Measurements from ENCODE around the gene PURB.
A peak's percentile ranks its signal among the peaks of the same experiment; 100 is the strongest.

Gene PURB

GRCh38 chr7:44880317-44881018 is 4.9 kb downstream of the PURB start:
- DNase-seq (ENCODE audit: low read depth in 1 of 2, low spot score in 1 of 2): no peak
- Histone ChIP-seq H3K27me3 (ENCODE audit: insufficient read depth, poor library complexity, severe bottlenecking) (no peaks in the 10 kb centered on the region), H3K27ac (replicated peaks) (no peak overlapping the region), H3K4me3 (replicated peaks; ENCODE audit: insufficient read depth, low read length) (peak overlapping the region; percentile 77)
- TF ChIP-seq SPI1 (IDR thresholded peaks at IDR 0.05; ENCODE audit: borderline replicate concordance, low read depth) (no peak), CTCF (IDR thresholded peaks at IDR 0.05; ENCODE audit: insufficient read depth, low read length) (no peak), GABPA (IDR thresholded peaks at IDR 0.05; ENCODE audit: low read depth) (no peak), REST (IDR thresholded peaks at IDR 0.05; ENCODE audit: insufficient replicate concordance, low read depth) (no peak), POLR2AphosphoS5 (IDR thresholded peaks at IDR 0.05; ENCODE audit: low read depth) (no peak)

- H3K27me3 ChIP-seq (ENCODE audit: insufficient read depth, poor library complexity, severe bottlenecking): no peaks in the 10 kb centered on the region
- no peak for DNase-seq (ENCODE audit: low read depth in 1 of 2, low spot score in 1 of 2)
- peak; percentile 20; the same call in 1 of the 2 replicates for TF ChIP-seq SPI1 (IDR thresholded peaks at IDR 0.05; ENCODE audit: borderline replicate concordance, low read depth)
- no peak for TF ChIP-seq REST (IDR thresholded peaks at IDR 0.05; ENCODE audit: insufficient replicate concordance, low read depth)
- TF ChIP-seq GABPA (IDR thresholded peaks at IDR 0.05; ENCODE audit: low read depth): no peak
- no peak for TF ChIP-seq CTCF (IDR thresholded peaks at IDR 0.05; ENCODE audit: insufficient read depth, low read length)
- no peak for TF ChIP-seq POLR2AphosphoS5 (IDR thresholded peaks at IDR 0.05; ENCODE audit: low read depth)
- H3K4me3 ChIP-seq (replicated peaks; ENCODE audit: insufficient read depth, low read length): no peak overlapping the region
- H3K27ac ChIP-seq (replicated peaks): no peak overlapping the region
Observed at GRCh38 chr7:44876393-44876792, 8.9 kb downstream of the PURB start.

- TF ChIP-seq SPI1 (IDR thresholded peaks at IDR 0.05; ENCODE audit: borderline replicate concordance, low read depth) (no peak), POLR2AphosphoS5 (IDR thresholded peaks at IDR 0.05; ENCODE audit: low read depth) (no peak), GABPA (IDR thresholded peaks at IDR 0.05; ENCODE audit: low read depth) (no peak), REST (IDR thresholded peaks at IDR 0.05; ENCODE audit: insufficient replicate concordance, low read depth) (no peak), CTCF (IDR thresholded peaks at IDR 0.05; ENCODE audit: insufficient read depth, low read length) (no peak)
- Histone ChIP-seq H3K4me3 (replicated peaks; ENCODE audit: insufficient read depth, low read length) (no peak overlapping the region), H3K27ac (replicated peaks) (no peak overlapping the region), H3K27me3 (ENCODE audit: insufficient read depth, poor library complexity, severe bottlenecking) (no peaks in the 10 kb centered on the region)
- no peak for DNase-seq (ENCODE audit: low read depth in 1 of 2, low spot score in 1 of 2)
Observed at GRCh38 chr7:44875241-44875640, 10.1 kb downstream of the PURB start.

Data from HL-60 (cell line).